Stimulated activated CD8-positive, alpha-beta memory T cell treated with anti-CD3 and anti-CD28 coated beads, Interleukin-7, amount 100 ng/mL, for 48 hours (primary cell): Measurements from ENCODE around the gene CNKSR3.

Source experiments
- DNase-seq, 2 donors: peaks; one replicate each; pipeline ENCODE4 v3.0.0-alpha.2; 2020; ENCODE audit warnings: low read depth in 1 of 2; ENCODE audit errors: extremely low read depth in 1 of 2

Gene CNKSR3

GRCh38 chr6:154481521-154482013 is 28.9 kb downstream of the CNKSR3 start:
- no peak for DNase-seq

GRCh38 chr6:154479771-154480639 is 30.5 kb downstream of the CNKSR3 start:
- DNase-seq: no peak

GRCh38 chr6:154479351-154479769 is 31.1 kb downstream of the CNKSR3 start:
- no peak for DNase-seq

GRCh38 chr6:154478701-154479060 is 31.8 kb downstream of the CNKSR3 start:
- DNase-seq: no peak

GRCh38 chr6:154478021-154478700 is 32.3 kb downstream of the CNKSR3 start:
- no peak for DNase-seq

- no peak for DNase-seq
Measured at GRCh38 chr6:154476494-154476893, 34.0 kb downstream of the CNKSR3 start.

- DNase-seq: no peak
Measured at GRCh38 chr6:154474648-154475428, 35.6 kb downstream of the CNKSR3 start.

- DNase-seq: no peak
Measured at GRCh38 chr6:154473324-154473723, 37.2 kb downstream of the CNKSR3 start.

GRCh38 chr6:154471609-154472362 is 38.7 kb downstream of the CNKSR3 start:
- DNase-seq: no peak

- DNase-seq: no peak
Measured at GRCh38 chr6:154469306-154469935, 41.1 kb downstream of the CNKSR3 start.

GRCh38 chr6:154468760-154469159 is 41.7 kb downstream of the CNKSR3 start:
- DNase-seq: no peak

- no peak for DNase-seq
Measured at GRCh38 chr6:154466971-154467679, 43.4 kb downstream of the CNKSR3 start.

GRCh38 chr6:154466139-154466538 is 44.3 kb downstream of the CNKSR3 start:
- DNase-seq: no peak

- no peak for DNase-seq
Measured at GRCh38 chr6:154463573-154464419, 46.7 kb downstream of the CNKSR3 start.

- DNase-seq: no peak
Measured at GRCh38 chr6:154462425-154462824, 48.1 kb downstream of the CNKSR3 start.

GRCh38 chr6:154461348-154461747 is 49.1 kb downstream of the CNKSR3 start:
- DNase-seq: no peak

GRCh38 chr6:154460306-154461071 is 50.0 kb downstream of the CNKSR3 start:
- no peak for DNase-seq

GRCh38 chr6:154459513-154459912 is 51.0 kb downstream of the CNKSR3 start:
- DNase-seq: no peak
